Vagina (tissue), 2 donors: ENCODE data around the gene GIPC2.

Experiments
- POLR2A ChIP-seq, 2 donors: fragments of 450-650 bp; IDR thresholded peaks; one replicate each; pipeline ENCODE4 v1.6.1; 2017; ENCODE audit warnings: antibody characterized with exemption in 2 of 2, mild to moderate bottlenecking in 2 of 2, moderate library complexity in 2 of 2
- POLR2AphosphoS5 ChIP-seq, 2 donors: sonication (generic); formaldehyde crosslinking; IDR thresholded peaks; one replicate each; pipeline ENCODE4 v1.9.0; 2017; ENCODE audit warnings: antibody characterized with exemption in 2 of 2, mild to moderate bottlenecking in 2 of 2, low read depth in 1 of 2; ENCODE audit not compliant: insufficient read depth in 1 of 2
- TF ChIP-seq, protein P1 (sequence below), 3 experiments: fragments of 450-650 bp in 2 of 3; fragments of 200-600 bp in 1 of 3; sonication (generic) in 1 of 3; IDR thresholded peaks; one replicate each; pipeline ENCODE4 v1.5.1; 2017 to 2019; ENCODE audit warnings: antibody characterized with exemption in 3 of 3, mild to moderate bottlenecking in 2 of 3, moderate library complexity in 2 of 3

DNA sequence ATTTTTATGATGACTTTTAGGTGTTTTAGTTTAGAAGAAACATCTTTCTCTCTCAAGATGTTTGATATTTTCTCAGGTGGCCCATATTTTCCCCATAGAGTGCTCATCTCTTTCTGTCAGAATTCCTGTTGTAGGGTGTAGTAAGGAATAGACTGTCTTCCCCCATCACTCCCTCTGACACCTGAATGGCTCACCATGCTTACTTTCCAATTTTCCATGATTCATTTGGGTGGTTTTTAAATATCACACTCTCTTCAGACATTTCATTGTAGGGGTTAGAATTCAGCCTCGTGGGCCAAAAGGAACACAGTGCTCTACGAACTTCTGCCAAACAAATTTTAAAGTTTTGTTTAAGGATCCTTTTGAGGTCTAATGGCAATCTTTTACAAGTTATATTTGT lies 24.0 kb downstream of the GIPC2 start:
- TF ChIP-seq, protein P1, sequence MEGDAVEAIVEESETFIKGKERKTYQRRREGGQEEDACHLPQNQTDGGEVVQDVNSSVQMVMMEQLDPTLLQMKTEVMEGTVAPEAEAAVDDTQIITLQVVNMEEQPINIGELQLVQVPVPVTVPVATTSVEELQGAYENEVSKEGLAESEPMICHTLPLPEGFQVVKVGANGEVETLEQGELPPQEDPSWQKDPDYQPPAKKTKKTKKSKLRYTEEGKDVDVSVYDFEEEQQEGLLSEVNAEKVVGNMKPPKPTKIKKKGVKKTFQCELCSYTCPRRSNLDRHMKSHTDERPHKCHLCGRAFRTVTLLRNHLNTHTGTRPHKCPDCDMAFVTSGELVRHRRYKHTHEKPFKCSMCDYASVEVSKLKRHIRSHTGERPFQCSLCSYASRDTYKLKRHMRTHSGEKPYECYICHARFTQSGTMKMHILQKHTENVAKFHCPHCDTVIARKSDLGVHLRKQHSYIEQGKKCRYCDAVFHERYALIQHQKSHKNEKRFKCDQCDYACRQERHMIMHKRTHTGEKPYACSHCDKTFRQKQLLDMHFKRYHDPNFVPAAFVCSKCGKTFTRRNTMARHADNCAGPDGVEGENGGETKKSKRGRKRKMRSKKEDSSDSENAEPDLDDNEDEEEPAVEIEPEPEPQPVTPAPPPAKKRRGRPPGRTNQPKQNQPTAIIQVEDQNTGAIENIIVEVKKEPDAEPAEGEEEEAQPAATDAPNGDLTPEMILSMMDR (IDR thresholded peaks at IDR 0.05): no peak
- TF ChIP-seq POLR2AphosphoS5 (IDR thresholded peaks at IDR 0.05; ENCODE audit: insufficient read depth in 1 of 2, low read depth in 1 of 2) (no peak), POLR2A (IDR thresholded peaks at IDR 0.05) (no peak)
